ENCODE results near the gene IGF1R. TPM values are rescaled to one million over a fixed set of nuclear protein-coding genes. Genes with fewer than 3 reads are reported as not detected.
A peak's percentile ranks its signal among the peaks of the same experiment; 100 is the strongest.

IGF1R gene
- total RNA-seq, 1 donor from 2014 or later, result 97.7 TPM

- H3K27ac ChIP-seq, result no peak overlapping the region
- H3K4me3 ChIP-seq, result no peak overlapping the region
- intact Hi-C loops (cut with DNase I), result no loop called here
- no peaks in the 10 kb centered on the region for H3K36me3 ChIP-seq
- no peak for TF ChIP-seq POLR2AphosphoS5 (IDR thresholded peaks at IDR 0.05; ENCODE audit: insufficient read depth in 1 of 2, low read depth in 1 of 2)
- TF ChIP-seq, protein P1, sequence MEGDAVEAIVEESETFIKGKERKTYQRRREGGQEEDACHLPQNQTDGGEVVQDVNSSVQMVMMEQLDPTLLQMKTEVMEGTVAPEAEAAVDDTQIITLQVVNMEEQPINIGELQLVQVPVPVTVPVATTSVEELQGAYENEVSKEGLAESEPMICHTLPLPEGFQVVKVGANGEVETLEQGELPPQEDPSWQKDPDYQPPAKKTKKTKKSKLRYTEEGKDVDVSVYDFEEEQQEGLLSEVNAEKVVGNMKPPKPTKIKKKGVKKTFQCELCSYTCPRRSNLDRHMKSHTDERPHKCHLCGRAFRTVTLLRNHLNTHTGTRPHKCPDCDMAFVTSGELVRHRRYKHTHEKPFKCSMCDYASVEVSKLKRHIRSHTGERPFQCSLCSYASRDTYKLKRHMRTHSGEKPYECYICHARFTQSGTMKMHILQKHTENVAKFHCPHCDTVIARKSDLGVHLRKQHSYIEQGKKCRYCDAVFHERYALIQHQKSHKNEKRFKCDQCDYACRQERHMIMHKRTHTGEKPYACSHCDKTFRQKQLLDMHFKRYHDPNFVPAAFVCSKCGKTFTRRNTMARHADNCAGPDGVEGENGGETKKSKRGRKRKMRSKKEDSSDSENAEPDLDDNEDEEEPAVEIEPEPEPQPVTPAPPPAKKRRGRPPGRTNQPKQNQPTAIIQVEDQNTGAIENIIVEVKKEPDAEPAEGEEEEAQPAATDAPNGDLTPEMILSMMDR (IDR thresholded peaks at IDR 0.05), result no peak
- H3K9me3 ChIP-seq, result no peaks in the 10 kb centered on the region
- DNase-seq (ENCODE audit: extremely low spot score in 2 of 2), result peak in 1 of 2 donors; percentile 29
- no peaks in the 10 kb centered on the region for H3K27me3 ChIP-seq
- peaks cover 60% of the 10 kb centered on the region for H3K4me1 ChIP-seq
Observed at GRCh38 chr15:98787936-98788757, 139.8 kb downstream of the IGF1R start.

DNA sequence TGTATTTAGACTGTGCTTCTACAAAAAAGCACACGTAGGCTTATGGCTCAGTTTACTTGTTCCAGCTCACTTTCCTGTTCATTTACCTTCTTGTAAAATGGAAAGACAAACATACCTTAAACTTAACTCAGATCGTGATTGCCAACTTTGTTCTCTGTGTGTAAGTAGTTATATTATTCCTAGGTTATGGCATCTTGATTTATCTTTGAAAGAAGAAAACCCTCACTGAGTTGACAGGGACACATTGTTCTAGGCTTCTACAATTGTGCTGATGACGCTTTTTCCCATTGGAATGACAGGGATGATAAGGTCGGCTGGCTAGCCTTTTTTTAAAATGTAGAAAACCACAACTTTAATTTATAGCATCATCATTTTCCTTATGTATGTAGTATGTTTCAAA lies 140.7 kb downstream of the IGF1R start:
- no peak for DNase-seq (ENCODE audit: extremely low spot score in 2 of 2)
- Histone ChIP-seq H3K36me3 (no peaks in the 10 kb centered on the region), H3K4me1 (peaks cover 60% of the 10 kb centered on the region), H3K27ac (no peak overlapping the region), H3K27me3 (no peaks in the 10 kb centered on the region), H3K9me3 (no peaks in the 10 kb centered on the region), H3K4me3 (no peak overlapping the region)
- intact Hi-C loops (cut with DNase I), result no loop called here
- TF ChIP-seq POLR2A (IDR thresholded peaks at IDR 0.05) (no peak), POLR2AphosphoS5 (IDR thresholded peaks at IDR 0.05; ENCODE audit: insufficient read depth in 1 of 2, low read depth in 1 of 2) (no peak)
- TF ChIP-seq, protein P1 (IDR thresholded peaks at IDR 0.05), result no peak

DNA sequence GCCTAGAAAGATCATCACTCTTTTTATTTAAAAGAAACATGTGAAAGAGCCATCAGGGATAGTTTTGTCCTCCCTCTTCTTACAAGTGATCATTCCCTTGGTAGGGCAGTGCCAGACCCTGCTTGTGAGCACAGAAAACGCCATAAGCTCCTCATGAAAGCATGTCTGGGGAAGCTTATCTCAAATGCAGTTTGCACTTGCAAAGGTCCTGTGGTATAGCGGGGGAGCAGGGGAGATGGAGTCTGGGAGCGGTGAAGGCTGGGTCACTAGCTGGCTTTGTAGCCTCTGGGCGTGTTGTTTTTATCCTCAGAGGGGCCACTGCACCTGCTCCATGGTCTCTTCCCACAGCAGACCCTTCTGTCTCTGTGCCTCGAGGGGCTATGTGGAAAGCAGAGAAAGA lies 141.9 kb downstream of the IGF1R start:
- TF ChIP-seq, protein P1 (IDR thresholded peaks at IDR 0.05), result no peak
- TF ChIP-seq POLR2AphosphoS5 (IDR thresholded peaks at IDR 0.05; ENCODE audit: insufficient read depth in 1 of 2, low read depth in 1 of 2) (no peak), POLR2A (IDR thresholded peaks at IDR 0.05) (no peak)
- Histone ChIP-seq H3K4me1 (peaks cover 59% of the 10 kb centered on the region), H3K36me3 (no peaks in the 10 kb centered on the region), H3K27ac (no peak overlapping the region), H3K27me3 (no peaks in the 10 kb centered on the region), H3K4me3 (no peak overlapping the region), H3K9me3 (no peaks in the 10 kb centered on the region)
- peak in 1 of 2 donors; percentile 40 for DNase-seq (ENCODE audit: extremely low spot score in 2 of 2)
- intact Hi-C loops (cut with DNase I), result no loop called here

GRCh38 chr15:98791046-98791701 lies 142.8 kb downstream of the IGF1R start:
- H3K4me3 ChIP-seq, result no peak overlapping the region
- no peak overlapping the region for H3K27ac ChIP-seq
- no peak for DNase-seq (ENCODE audit: extremely low spot score in 2 of 2)
- H3K9me3 ChIP-seq, result no peaks in the 10 kb centered on the region
- no peaks in the 10 kb centered on the region for H3K36me3 ChIP-seq
- TF ChIP-seq, protein P1 (IDR thresholded peaks at IDR 0.05), result no peak
- TF ChIP-seq POLR2A (IDR thresholded peaks at IDR 0.05) (no peak), POLR2AphosphoS5 (IDR thresholded peaks at IDR 0.05; ENCODE audit: insufficient read depth in 1 of 2, low read depth in 1 of 2) (no peak)
- no peaks in the 10 kb centered on the region for H3K27me3 ChIP-seq
- peaks cover 50% of the 10 kb centered on the region for H3K4me1 ChIP-seq
- intact Hi-C loops (cut with DNase I), result no loop called here

DNA sequence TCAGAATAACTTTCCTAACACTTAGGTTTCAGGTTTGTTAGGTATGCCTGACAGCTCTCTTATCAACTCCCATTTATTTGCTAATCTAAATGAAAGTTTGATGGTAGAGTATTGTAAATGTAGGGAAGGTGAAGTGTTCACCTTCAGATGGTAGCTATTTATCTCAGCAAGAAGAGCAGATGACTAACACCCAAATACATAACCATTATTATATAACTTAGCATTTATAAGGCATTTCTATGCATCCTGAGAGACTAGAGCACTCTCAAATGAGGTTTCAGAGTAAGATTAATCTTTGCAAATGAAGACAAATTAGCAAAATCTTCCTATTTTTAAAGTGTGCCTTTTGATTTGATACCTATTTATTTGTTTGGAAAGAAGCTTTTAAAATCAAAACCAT lies 143.8 kb downstream of the IGF1R start:
- peaks cover 48% of the 10 kb centered on the region for H3K4me1 ChIP-seq

More for the DNA sequence above, 143.8 kb downstream of the IGF1R start:
- Histone ChIP-seq H3K27ac (no peak overlapping the region), H3K4me3 (no peak overlapping the region), H3K9me3 (no peaks in the 10 kb centered on the region), H3K27me3 (no peaks in the 10 kb centered on the region), H3K36me3 (no peaks in the 10 kb centered on the region)
- intact Hi-C loops (cut with DNase I), result no loop called here
- TF ChIP-seq POLR2AphosphoS5 (IDR thresholded peaks at IDR 0.05; ENCODE audit: insufficient read depth in 1 of 2, low read depth in 1 of 2), result no peak
- TF ChIP-seq POLR2A (IDR thresholded peaks at IDR 0.05), result no peak
- TF ChIP-seq, protein P1 (IDR thresholded peaks at IDR 0.05), result no peak
- DNase-seq (ENCODE audit: extremely low spot score in 2 of 2), result no peak
